Measurements from ENCODE around the gene WDR35.

The WDR35 gene

DNA sequence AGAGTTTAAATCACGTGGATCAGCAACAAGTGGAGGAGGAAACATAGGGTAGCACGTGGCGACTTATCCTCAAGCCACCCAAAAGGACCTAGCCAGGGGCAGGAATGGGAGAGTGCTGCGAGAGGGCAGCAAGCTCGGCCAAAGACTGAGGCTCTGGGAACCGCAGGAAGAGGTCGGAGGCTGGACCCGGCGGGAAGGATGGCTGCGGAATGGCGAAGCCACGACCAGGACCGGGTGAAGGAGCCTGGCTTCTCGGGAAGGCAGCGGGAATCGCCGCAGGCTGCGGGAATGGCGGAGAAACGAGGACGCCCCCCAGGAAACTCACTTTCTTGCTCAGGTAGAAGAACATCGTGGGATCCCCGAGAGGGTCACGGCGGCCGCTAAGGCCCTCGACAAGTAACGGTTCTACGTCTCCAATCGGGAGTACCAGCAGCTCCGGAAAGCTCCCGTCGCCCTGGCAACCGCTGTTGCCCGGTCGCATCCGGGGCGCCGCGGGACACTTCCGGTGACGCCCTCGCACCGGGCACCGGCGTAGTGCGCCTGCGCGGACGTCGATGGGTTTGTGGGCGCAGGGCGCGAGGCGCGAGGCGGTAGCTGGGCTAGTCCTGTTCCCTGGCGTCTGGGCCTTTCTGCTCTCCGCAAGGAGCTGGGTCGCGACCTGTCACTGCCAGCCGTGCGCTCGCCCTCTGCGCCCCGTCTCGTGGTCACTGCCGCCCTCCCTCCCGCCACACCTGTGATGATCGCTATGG lies at the start of gene WDR35:
TSS of gene WDR35 (minus strand) at position 439 of the 749 bp plus-strand sequence. CDS start at position 349, 90 bp downstream.
- peak; percentile 90 for DNase-seq

- DNase-seq: no peak
Measured at GRCh38 chr2:20037660-20038059, 47.8 kb upstream of the WDR35 start.

GRCh38 chr2:20035955-20036666 lies 46.2 kb upstream of the WDR35 start:
- DNase-seq: no peak

DNA sequence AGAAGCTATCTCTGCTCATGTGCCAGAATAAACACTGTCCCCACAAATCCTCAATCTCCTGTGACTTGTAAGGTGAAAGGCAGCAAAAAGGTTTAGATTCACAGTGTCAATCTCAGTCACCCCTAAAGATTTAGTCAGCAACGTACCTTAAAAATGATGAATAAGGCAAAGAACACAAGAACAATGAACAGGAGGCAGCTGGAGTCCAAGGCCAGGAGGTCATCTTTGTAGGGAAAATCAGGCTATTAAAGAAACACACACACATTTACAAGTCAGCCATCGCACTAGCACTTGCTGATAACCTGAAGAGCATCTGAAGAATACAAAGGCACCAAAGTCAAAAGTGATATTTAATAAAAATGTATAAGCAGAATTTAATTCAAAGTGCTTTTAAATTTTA lies 44.9 kb upstream of the WDR35 start:
- DNase-seq: no peak

- DNase-seq: no peak
Measured at GRCh38 chr2:20034218-20034617, 44.3 kb upstream of the WDR35 start.

DNA sequence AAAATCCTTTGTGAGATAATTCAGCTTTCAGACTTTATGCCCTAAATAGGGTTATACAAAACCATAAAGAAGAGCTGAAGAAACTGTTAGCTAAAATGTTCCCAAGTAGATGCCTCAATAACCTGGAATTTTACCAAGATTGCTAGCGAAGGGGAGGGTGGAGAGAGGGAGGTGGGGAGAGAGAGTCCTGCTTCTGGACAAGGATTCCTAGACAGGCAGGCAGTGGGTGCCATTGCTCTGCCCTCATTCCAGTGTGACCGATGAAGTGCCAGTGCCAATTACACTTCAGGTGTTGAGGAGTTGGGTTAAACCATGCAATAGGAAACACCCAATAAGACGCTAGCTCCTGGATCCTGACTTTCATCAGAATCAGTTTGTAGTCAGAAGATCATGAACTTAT lies 43.4 kb upstream of the WDR35 start:
- DNase-seq: no peak

DNA sequence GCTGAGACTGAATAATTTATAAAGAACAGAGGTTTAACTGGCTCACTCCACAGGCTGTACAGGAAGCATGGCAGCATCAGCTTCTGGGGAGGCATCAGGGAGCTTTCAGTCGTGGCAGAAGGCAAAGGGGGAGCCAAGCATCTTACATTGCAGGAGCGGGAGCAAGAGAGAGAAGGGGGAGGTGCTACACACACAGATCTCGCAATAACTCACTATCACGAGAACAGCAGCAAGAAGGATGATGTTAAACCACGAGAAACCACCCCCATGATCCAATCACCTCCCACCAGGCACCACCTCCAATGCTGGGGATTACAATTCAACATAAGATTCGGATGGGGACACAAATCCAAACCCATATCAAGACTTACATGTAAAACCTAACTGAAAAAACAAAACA lies 40.3 kb upstream of the WDR35 start:
- DNase-seq: no peak

DNA sequence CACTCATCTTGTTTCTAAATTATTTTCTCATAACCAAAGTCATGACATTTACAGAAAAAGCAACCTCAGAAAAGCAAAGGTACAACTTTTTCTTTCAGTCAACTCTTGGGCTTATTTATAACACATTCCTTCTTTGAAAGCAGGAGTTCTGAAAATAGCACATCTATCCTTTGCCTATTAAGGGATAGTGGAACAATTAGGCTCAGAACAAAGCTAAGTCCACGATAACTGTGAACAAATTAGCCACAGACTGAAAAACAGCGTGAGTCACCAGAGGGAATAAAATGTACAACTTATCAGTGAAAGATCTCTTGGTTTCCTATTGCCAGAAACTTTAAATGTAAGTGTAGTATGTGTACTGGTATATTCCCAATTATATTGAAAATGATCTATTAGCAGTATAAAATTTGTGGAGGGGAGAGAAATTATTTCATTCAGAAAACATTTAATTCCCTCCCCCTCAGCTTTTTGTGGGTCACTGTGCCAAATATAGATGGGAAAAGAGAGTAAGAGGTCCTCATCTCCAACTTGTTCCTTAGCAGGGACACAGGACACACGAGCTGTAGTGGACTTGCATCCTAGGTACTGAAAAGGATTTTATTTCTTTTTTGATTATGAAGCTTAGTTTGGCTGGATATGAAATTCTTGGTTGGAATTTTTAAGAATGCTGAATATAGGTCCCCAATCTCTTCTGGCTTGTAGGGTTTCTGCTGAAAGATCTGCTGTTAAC lies 38.0 kb upstream of the WDR35 start:
- no peak for DNase-seq

GRCh38 chr2:20027260-20027677 lies 37.4 kb upstream of the WDR35 start:
- DNase-seq: no peak

DNA sequence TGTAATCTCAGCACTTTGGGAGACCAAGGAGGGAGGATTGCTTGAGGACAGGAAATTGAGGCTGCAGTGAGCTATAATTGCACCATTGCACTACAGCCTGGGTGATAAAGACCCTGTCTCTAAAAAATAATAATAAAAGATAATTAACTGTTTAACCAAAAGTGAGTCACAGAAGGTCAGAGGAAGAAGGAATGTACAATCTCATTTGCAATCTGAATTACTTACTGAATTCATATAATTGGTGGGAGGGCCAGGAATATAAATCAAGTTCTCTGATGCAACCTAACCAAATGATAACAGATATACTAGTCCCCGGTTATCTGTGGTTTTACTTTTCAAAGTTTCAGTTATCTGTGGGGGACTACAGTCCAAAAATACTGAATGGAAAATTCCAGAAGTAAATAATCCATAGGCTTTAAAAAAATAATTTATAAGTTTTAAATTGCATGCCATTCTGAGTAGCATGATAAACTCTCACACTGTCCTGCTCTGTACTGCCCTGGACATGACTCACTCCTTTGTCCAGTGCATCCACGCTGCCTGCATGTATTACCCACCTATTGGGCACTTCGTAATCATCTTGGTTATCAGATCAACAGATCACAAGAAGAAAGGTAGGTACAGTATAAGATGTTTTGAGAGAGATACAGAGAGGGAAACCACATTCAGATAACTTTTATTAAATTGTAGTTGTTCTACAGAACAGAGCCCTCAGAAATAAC lies 35.3 kb upstream of the WDR35 start:
- no peak for DNase-seq

GRCh38 chr2:20023688-20024087 lies 33.8 kb upstream of the WDR35 start:
- DNase-seq: no peak

GRCh38 chr2:20021405-20022009 lies 31.6 kb upstream of the WDR35 start:
- DNase-seq: no peak

DNA sequence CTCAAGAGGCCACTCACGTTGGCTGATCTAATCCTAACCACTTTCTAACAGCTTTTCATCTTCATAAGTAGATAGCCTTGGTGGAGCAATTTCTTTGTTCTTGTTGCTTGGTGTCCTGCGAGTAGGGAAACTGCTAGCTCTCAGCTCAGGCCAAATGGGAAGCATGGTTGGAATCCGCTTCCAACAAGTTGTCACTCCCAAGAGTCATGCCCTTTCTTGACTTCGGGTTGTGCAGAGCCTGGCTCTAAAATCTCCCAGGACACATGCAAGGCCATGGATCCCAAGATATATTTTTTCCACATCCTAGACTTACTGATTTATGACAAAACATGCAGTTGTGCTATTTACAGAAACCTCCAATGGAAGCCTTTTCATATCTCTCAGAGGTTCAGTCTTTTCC lies 29.8 kb upstream of the WDR35 start:
- no peak for DNase-seq

DNA sequence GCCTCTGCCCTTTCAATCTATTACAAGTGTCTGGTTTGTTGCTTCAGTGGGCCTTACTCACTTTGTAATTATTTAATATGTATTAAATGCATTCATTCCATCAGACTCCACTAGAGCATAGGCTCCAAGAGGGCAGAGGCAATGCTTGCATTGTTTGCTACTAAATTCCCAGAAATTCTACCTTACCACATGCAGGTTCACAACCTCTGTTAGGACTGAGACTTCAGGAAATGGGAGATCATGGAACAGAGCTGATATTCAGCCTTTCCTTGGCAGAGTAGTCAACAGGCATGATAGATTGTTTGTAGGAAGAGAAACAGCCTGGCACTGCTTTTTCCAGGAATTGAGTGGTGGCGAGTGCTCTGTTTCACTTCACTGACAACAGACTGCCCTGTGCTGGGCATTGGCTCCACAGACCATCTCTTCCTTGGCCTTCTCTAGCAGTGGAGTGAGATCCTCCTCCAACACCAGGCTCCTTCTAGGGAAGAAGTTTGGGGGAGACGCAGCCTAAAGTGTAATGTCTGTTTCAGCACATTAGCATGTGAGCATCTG lies 28.8 kb upstream of the WDR35 start:
- no peak for DNase-seq

- no peak for DNase-seq
Measured at GRCh38 chr2:20016346-20016745, 26.4 kb upstream of the WDR35 start.

DNA sequence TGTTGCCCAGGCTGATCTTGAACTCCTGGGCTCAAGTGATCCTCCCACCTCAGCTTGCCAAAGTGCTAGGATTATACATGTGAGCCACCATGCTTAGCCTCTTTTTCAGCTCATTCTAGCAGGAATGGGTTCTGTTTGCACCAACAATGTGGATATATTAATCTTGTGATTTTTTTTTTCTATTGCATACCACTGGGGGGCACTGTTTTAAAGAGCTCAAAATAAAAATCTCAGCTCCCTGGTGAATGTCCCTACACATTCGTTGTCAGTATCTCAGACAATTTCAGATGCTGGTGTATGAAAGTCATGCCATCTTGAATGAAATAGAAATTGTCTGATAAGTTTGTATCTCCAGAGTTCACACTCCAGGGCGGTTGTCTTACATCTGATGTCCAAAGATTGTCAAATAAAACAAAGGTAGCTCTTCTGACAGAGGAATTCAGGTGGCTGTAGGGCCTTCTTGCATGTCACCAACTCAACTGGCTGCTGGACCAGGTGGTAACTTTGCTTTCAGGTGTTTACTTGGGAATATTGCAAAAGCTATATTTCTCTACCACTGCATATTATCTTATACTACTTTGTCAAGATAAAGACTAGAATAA lies 25.7 kb upstream of the WDR35 start:
- DNase-seq: peak; percentile 64

DNA sequence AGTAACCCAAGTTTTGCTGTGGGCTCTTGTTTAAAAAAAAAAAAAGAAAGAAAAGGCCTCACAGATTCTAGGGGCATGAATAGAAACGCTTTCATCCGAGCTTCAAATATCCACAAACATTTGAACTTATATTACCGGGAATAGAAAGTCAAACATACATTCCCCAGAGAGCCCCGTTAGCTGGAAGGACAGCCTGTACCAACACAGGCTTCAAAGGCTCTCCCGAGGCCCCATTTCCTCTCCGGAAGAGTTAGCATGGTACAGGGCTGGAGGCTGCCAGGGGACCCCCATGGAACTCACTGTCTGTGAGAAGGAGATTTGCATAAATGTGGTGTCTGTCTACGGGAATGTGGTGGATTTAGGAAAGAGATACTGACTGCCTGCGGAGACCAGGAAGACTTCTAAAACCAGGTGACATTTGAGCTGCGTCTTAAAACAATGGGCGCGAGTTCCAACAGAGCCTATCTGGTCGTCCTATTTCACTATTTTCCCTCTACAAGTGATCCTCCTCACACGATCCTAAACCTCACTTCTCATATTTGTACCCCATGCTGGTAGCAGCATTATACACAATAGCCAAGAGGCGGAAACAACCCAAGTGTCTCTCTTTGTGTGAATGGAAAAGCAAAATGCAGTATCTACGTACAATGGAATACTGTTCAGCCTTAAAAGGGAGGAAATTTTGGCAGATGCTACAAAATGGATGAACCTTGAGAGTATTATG lies 23.4 kb upstream of the WDR35 start:
- DNase-seq: no peak

- DNase-seq: no peak
Measured at GRCh38 chr2:20012282-20013125, 22.6 kb upstream of the WDR35 start, which contains the start of gene MATN3. Gene MATN3, minus strand, starts transcription at chr2:20012668. Its CDS starts 37 bp downstream, at chr2:20012631.

DNA sequence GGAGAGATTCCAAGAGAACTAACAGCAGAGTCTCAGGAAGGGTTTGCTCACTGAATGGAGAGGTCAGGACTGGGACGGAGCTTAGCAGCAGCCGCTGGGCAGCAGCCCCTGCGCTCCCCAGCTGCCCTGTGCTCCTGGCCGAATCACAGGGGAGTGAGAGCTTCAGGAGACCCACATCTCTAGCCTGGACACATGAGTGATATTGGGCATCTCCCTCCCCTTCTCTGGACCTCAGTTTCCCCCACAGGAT lies 22.1 kb upstream of the WDR35 start:
- no peak for DNase-seq

GRCh38 chr2:20011276-20012031 lies 21.5 kb upstream of the WDR35 start:
- no peak for DNase-seq
